Keratinocyte (primary cell): Measurements from ENCODE around the gene SPAST. TPM values are rescaled to one million over a fixed set of nuclear protein-coding genes. Genes with fewer than 3 reads are reported as not detected.
"Not testable (repeated sequence)": the region's sequence is repeated elsewhere in the genome, so short reads cannot be mapped to it uniquely, and the experiment has no call there.

Experiments
- DNase-seq: peaks from one replicate; pipeline ENCODE4 v3.0.0-alpha.2; 2011; ENCODE audit warnings: low read depth, missing footprints, low spot score
- FAIRE-seq: peaks from 2 replicates; lab custom pipeline; 2011; peaks lifted over from hg19 to GRCh38; lab: Jason Lieb, UNC
- H2AFZ ChIP-seq: 2 replicates; pipeline ENCODE4 v1.6.0; 2012; ENCODE audit warnings: low read length, control low read depth, inconsistent platforms; ENCODE audit not compliant: control insufficient read depth
- H3K27ac ChIP-seq: 2 replicates; pipeline ENCODE4 v1.5.1; 2011; ENCODE audit warnings: low read length; ENCODE audit not compliant: control insufficient read depth, insufficient read depth
- H3K27me3 ChIP-seq: 3 replicates; pipeline ENCODE4 v1.6.0; 2011; ENCODE audit warnings: low read length; ENCODE audit not compliant: control insufficient read depth, insufficient read depth; ENCODE audit errors: extremely low read depth
- H3K36me3 ChIP-seq, 2 experiments: 2 replicates in 1 of 2; 3 replicates in 1 of 2; pipeline ENCODE4 v1.5.1; 2011; ENCODE audit warnings: low read length in 2 of 2, mild to moderate bottlenecking in 1 of 2; ENCODE audit not compliant: control insufficient read depth in 2 of 2, insufficient read depth in 2 of 2; ENCODE audit errors: extremely low read depth in 1 of 2
- H3K4me1 ChIP-seq: 3 replicates; pipeline ENCODE4 v1.5.1; 2011; ENCODE audit warnings: low read length; ENCODE audit not compliant: control insufficient read depth, insufficient read depth; ENCODE audit errors: extremely low read depth
- H3K4me2 ChIP-seq: 3 replicates; pipeline ENCODE4 v1.6.0; 2011; ENCODE audit warnings: low read depth, low read length; ENCODE audit not compliant: control insufficient read depth, insufficient read depth; ENCODE audit errors: extremely low read depth
- H3K4me3 ChIP-seq, 3 experiments: fragments of 200-600 bp in 1 of 3; sonication (generic) in 1 of 3; 2 replicates in 2 of 3; 3 replicates in 1 of 3; pipeline ENCODE4 v1.5.1; 2011 to 2016; ENCODE audit warnings: low read length in 3 of 3, mild to moderate bottlenecking in 3 of 3, control low read depth in 2 of 3, inconsistent platforms in 1 of 3, low read depth in 1 of 3, mixed read lengths in 1 of 3, mixed run types in 1 of 3, moderate library complexity in 1 of 3; ENCODE audit not compliant: control insufficient read depth in 2 of 3, insufficient read depth in 2 of 3; ENCODE audit errors: extremely low read depth in 1 of 3
- H3K79me2 ChIP-seq: 2 replicates; pipeline ENCODE4 v1.6.0; 2012; ENCODE audit warnings: low read length; ENCODE audit not compliant: control insufficient read depth, insufficient read depth
- H3K9ac ChIP-seq: 3 replicates; pipeline ENCODE4 v1.6.0; 2011; ENCODE audit warnings: low read length; ENCODE audit not compliant: control insufficient read depth, insufficient read depth; ENCODE audit errors: extremely low read depth
- H3K9me1 ChIP-seq: 3 replicates; pipeline ENCODE4 v1.6.0; 2011; ENCODE audit warnings: low read length; ENCODE audit not compliant: control insufficient read depth, insufficient read depth; ENCODE audit errors: extremely low read depth
- H3K9me3 ChIP-seq: 2 replicates; pipeline ENCODE4 v1.5.1; 2012; ENCODE audit warnings: low read depth, low read length; ENCODE audit not compliant: control insufficient read depth
- H4K20me1 ChIP-seq: 3 replicates; pipeline ENCODE4 v1.6.0; 2011; ENCODE audit warnings: low read length; ENCODE audit not compliant: control insufficient read depth, insufficient read depth; ENCODE audit errors: extremely low read depth
- CTCF ChIP-seq, 3 experiments: IDR thresholded peaks in 1 of 3; conservative IDR thresholded peaks in 1 of 3; optimal IDR thresholded peaks in 1 of 3; 2 replicates in 2 of 3; 3 replicates in 1 of 3; pipeline versions ENCODE3 to v1.5.1; 2011; ENCODE audit warnings: low read length in 3 of 3, mild to moderate bottlenecking in 3 of 3, moderate library complexity in 2 of 3, control low read depth in 1 of 3, inconsistent platforms in 1 of 3; ENCODE audit not compliant: insufficient read depth in 2 of 3; ENCODE audit errors: extremely low read depth in 1 of 3
- EZH2 ChIP-seq: IDR thresholded peaks from one replicate; pipeline ENCODE4 v1.6.1; 2012; ENCODE audit warnings: inconsistent platforms, mild to moderate bottlenecking, low read length, moderate library complexity
- dilution Hi-C: fragments of 300-500 bp; cut with MboI; formaldehyde crosslinking; loops from one replicate; pipeline ENCODE4 v1.7.0; 2020; ENCODE audit warnings: low sequenced_read_pairs; ENCODE audit not compliant: extremely low pct_ligation_motif_present
- polyA plus RNA-seq, 5 experiments: library from polyadenylated mRNA; depleted of rRNA in 3 of 5; stranded (reverse) in 3 of 5; stranded (forward) in 1 of 5; unstranded in 1 of 5; fragments of >200 nt; gene quantifications; 1 replicate in 1 of 5; 2 replicates in 3 of 5; 3 replicates in 1 of 5; pipeline versions ENCODE4 v1.2.1 to v1.2.3, GENCODE V29; 2011 to 2012; ENCODE audit warnings: missing spikeins in 2 of 5, low read depth in 1 of 5, low replicate concordance in 1 of 5

SPAST gene
- polyA plus RNA-seq, 1 donor (not counting 4 experiments of a cell fraction or from before 2014, with no cell fraction given): 9.5 TPM

- no peak overlapping the region for H2AFZ ChIP-seq
- H3K4me1 ChIP-seq: peaks cover 3% of the 10 kb centered on the region
- no peak overlapping the region for H3K4me2 ChIP-seq
- H3K9me3 ChIP-seq: no peaks in the 10 kb centered on the region
- no peak overlapping the region for H3K4me3 ChIP-seq
- FAIRE-seq (no peak), DNase-seq (no peak)
- no peaks in the 10 kb centered on the region for H3K36me3 ChIP-seq
- H4K20me1 ChIP-seq: no peaks in the 10 kb centered on the region
- TF ChIP-seq CTCF (optimal IDR thresholded peaks at IDR 0.05 in 1 of 3, IDR thresholded peaks at IDR 0.05 in 1 of 3, conservative IDR thresholded peaks at IDR 0.05 in 1 of 3; ENCODE audit: extremely low read depth in 1 of 3, insufficient read depth in 2 of 3, low read length in 3 of 3) (no peak), EZH2 (no peak)
- H3K27ac ChIP-seq: no peak overlapping the region
- no peak overlapping the region for H3K9ac ChIP-seq
- dilution Hi-C loops: no loop called here
- H3K27me3 ChIP-seq: no peaks in the 10 kb centered on the region
- no peaks in the 10 kb centered on the region for H3K9me1 ChIP-seq
- peaks cover 3% of the 10 kb centered on the region for H3K79me2 ChIP-seq
These were observed 96.3 kb downstream of the SPAST start for GRCh38 chr2:32159678-32160077.

GRCh38 chr2:32161296-32161695, 97.9 kb downstream of the SPAST start:
- Histone ChIP-seq H3K27me3 (no peaks in the 10 kb centered on the region), H3K9me3 (no peaks in the 10 kb centered on the region), H3K9me1 (no peaks in the 10 kb centered on the region), H3K79me2 (peaks cover 11% of the 10 kb centered on the region), H3K36me3 (no peaks in the 10 kb centered on the region), H3K4me3 (no peak overlapping the region), H2AFZ (no peak overlapping the region), H4K20me1 (no peaks in the 10 kb centered on the region), H3K9ac (no peak overlapping the region), H3K4me2 (no peak overlapping the region), H3K27ac (no peak overlapping the region), H3K4me1 (peaks cover 4% of the 10 kb centered on the region)
- dilution Hi-C loops: no loop called here
- no peak for TF ChIP-seq EZH2
- no peak for TF ChIP-seq CTCF (optimal IDR thresholded peaks at IDR 0.05 in 1 of 3, IDR thresholded peaks at IDR 0.05 in 1 of 3, conservative IDR thresholded peaks at IDR 0.05 in 1 of 3; ENCODE audit: extremely low read depth in 1 of 3, insufficient read depth in 2 of 3, low read length in 3 of 3)
- DNase-seq (no peak), FAIRE-seq (no peak)

GRCh38 chr2:32164254-32164653, 100.9 kb downstream of the SPAST start:
- not testable (repeated sequence) for H3K27ac ChIP-seq, H4K20me1 ChIP-seq

GRCh38 chr2:32165027-32165347, 101.6 kb downstream of the SPAST start:
- peak overlapping the region; percentile 19 for H2AFZ ChIP-seq
- H4K20me1 ChIP-seq, H3K4me1 ChIP-seq, H3K9me1 ChIP-seq, H3K36me3 ChIP-seq, FAIRE-seq, DNase-seq, H3K9me3 ChIP-seq, dilution Hi-C loops, H3K27me3 ChIP-seq: not testable (repeated sequence)
- H3K4me2 ChIP-seq: peak overlapping the region; percentile 82
- H3K4me3 ChIP-seq: peak overlapping the region; percentile 65 to 98 (median 96)
- peak overlapping the region; percentile 81 for H3K27ac ChIP-seq
- H3K79me2 ChIP-seq: peaks cover 35% of the 10 kb centered on the region
- peak overlapping the region; percentile 82 for H3K9ac ChIP-seq

More at GRCh38 chr2:32164254-32164653, 100.9 kb downstream of the SPAST start:
- H3K9me3 ChIP-seq, H3K4me1 ChIP-seq, H3K27me3 ChIP-seq, H2AFZ ChIP-seq, dilution Hi-C loops, FAIRE-seq, DNase-seq, H3K36me3 ChIP-seq, H3K9me1 ChIP-seq: not testable (repeated sequence)
- peak overlapping the region; percentile 82 for H3K9ac ChIP-seq
- peak overlapping the region; percentile 82 for H3K4me2 ChIP-seq
- H3K79me2 ChIP-seq: peaks cover 33% of the 10 kb centered on the region
- peak overlapping the region in 2 of 3 experiments; percentile 96 to 98 for H3K4me3 ChIP-seq
